Measurements from ENCODE around the gene CRIP1.
A peak's percentile ranks its signal among the peaks of the same experiment; 100 is the strongest.

CRIP1 gene

DNA sequence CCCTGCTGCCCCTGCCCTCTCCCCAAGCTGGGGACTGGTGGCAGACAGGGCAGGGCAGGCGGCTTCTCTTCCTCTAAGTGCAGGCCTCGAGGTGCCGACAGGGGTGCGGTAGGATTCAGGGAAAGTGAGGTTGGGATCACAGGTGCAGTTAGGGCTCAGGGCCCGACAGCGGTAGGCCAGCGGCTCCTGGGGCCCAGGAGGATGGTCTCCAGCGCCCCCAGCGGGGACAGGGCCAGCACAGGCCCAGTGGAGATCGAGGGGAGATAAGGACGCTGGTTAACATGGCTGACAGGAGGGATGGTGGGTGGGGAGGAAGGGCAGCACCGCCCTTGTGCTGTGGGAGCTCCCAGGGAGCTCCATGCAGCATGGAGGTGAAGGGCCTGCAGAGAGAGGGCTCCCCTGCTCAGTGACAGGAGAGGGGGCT is 935 bp upstream of the CRIP1 start:
- FAIRE-seq: no peak
- TF ChIP-seq POLR2A (IDR thresholded peaks at IDR 0.05; ENCODE audit: low read depth, low read length): no peak
- no peak for DNase-seq (ENCODE audit: insufficient read length, low spot score)

GRCh38 chr14:105486974-105487448 is 325 bp downstream of the CRIP1 start:
- no peak for TF ChIP-seq POLR2A (IDR thresholded peaks at IDR 0.05; ENCODE audit: low read depth, low read length)
- FAIRE-seq (no peak), DNase-seq (ENCODE audit: insufficient read length, low spot score) (no peak)

DNA sequence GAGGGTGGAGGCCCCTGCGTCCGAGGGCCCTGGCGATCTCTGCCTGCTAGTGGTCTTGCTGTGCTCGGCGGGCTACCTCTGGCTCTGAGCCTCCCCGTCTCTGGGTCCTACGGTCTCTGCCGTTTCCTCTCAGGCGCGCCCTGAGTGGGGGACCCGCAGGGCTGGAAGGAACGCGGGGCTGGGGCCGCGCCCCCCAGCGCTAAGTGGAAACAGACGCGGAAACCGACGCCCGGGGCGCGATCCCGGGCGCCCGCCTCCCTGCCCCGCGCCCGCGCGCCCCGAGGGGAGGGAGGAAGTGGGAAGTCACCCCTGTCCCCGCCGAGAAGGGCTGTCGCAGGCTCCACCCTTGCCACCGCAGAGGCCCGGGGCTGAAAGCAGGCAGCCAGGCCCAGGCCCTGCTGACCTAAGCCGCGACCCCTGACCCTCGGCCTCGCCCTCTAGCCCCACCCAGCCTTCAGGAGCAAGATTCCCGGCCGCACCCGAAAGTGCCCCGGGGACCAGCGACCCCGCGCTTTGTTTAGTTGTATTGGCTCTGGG is 831 bp downstream of the CRIP1 start:
- FAIRE-seq (no peak), DNase-seq (ENCODE audit: insufficient read length, low spot score) (no peak)
- TF ChIP-seq POLR2A (IDR thresholded peaks at IDR 0.05; ENCODE audit: low read depth, low read length): no peak

- FAIRE-seq (no peak), DNase-seq (ENCODE audit: insufficient read length, low spot score) (no peak)
- TF ChIP-seq POLR2A (IDR thresholded peaks at IDR 0.05; ENCODE audit: low read depth, low read length): no peak
These were observed 1.5 kb downstream of the CRIP1 start for GRCh38 chr14:105487986-105488777.

DNA sequence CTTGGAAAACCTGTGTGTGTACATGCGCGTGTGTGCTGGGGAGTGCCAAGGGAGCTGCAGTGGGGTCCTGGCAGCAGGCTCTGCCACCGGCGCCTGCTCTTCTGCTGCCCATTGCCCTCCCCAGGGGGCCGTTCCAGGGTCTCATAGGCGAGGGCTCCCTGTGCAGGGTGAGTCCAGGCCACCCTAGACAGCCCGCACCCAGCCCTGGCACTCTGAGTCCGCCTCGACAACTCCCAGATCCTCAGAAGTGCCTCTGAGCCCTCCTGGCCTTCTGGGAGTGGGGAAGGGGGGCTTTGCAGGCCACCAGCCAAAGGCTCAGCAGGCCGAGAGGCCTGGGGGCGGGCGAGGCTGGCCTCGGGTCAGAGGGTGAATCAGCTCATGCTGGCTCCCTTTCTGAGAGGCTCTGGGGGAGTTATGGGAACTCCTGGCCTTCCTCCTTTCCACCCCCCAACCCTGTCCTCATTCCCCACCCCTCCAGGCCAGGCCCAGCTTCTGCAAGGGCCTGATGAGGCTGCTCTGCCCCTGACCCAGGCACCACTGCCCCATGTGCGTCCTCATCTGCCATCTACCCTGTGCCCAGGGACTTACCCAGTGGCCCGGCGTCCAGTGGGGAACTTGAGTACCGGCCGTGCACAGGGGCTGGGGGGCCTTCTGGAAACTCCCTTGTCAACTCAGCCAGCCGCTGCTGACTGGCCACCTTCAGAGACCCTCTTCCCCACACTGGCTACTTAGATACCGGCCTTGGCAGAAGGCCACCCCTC is 2.3 kb downstream of the CRIP1 start:
- no peak for DNase-seq (ENCODE audit: insufficient read length, low spot score)
- no peak for TF ChIP-seq POLR2A (IDR thresholded peaks at IDR 0.05; ENCODE audit: low read depth, low read length)
- FAIRE-seq: no peak

GRCh38 chr14:105489542-105490266 is 3.0 kb downstream of the CRIP1 start:
- FAIRE-seq (peak; percentile 77), DNase-seq (ENCODE audit: insufficient read length, low spot score) (peak; percentile 90)
- no peak for TF ChIP-seq POLR2A (IDR thresholded peaks at IDR 0.05; ENCODE audit: low read depth, low read length)

- DNase-seq (ENCODE audit: insufficient read length, low spot score) (no peak), FAIRE-seq (no peak)
- no peak for TF ChIP-seq POLR2A (IDR thresholded peaks at IDR 0.05; ENCODE audit: low read depth, low read length)
These were observed 3.5 kb downstream of the CRIP1 start for GRCh38 chr14:105490267-105490571.

DNA sequence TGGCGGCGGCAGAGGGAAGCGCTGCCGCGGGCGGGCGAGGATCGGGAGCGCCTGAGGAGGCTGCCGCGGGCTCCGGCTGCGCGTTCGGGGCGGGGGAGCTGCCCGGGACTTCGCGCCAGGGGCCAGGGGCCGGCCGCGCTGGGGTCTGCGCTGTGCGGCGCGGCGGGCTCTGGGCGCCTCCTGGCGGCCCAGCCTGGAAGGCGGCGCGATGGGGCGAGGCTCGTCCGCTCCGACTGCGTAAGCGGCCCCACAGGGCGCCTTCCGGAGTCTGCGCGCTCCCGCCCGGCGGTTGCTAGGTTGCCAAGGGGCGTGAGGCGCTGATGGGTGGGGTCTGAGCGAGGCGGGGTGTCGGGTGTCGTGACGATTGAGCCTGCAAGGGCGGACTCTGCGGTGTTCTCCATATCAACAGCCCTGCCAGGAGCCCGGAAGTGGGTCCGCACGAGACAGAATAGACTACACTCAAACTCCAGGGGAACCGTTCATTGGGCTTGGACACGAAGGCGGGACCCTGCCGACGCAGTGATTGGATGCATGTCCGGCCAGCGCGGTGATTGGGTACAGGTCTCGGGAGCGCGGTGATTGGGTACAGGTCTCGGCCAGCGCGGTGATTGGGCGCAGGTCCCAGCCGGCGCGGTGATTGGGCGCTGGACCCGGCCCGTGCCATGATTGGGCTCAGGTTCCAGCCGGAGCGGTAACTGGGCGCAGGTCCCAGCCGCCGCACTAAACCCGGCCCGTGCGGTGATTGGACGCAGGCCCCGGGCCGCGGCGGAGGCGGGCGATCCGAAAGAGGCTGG is 4.1 kb downstream of the CRIP1 start, which contains the start of gene TEDC1:
Gene TEDC1, plus strand, starts transcription at position 675 of the 794 bp plus-strand sequence. CDS start 130 bp downstream, outside the sequence.
- peak; percentile 98 for FAIRE-seq
- peak; percentile 32 for TF ChIP-seq POLR2A (IDR thresholded peaks at IDR 0.05; ENCODE audit: low read depth, low read length)
- DNase-seq (ENCODE audit: insufficient read length, low spot score): peak; percentile 99

- FAIRE-seq (peak; percentile 65), DNase-seq (ENCODE audit: insufficient read length, low spot score) (peak; percentile 85)
- TF ChIP-seq POLR2A (IDR thresholded peaks at IDR 0.05; ENCODE audit: low read depth, low read length): 0 out of 2 replicates have a peak, but pooled peaks have one; percentile 1
These were observed 4.8 kb downstream of the CRIP1 start for GRCh38 chr14:105491366-105491973.

DNA sequence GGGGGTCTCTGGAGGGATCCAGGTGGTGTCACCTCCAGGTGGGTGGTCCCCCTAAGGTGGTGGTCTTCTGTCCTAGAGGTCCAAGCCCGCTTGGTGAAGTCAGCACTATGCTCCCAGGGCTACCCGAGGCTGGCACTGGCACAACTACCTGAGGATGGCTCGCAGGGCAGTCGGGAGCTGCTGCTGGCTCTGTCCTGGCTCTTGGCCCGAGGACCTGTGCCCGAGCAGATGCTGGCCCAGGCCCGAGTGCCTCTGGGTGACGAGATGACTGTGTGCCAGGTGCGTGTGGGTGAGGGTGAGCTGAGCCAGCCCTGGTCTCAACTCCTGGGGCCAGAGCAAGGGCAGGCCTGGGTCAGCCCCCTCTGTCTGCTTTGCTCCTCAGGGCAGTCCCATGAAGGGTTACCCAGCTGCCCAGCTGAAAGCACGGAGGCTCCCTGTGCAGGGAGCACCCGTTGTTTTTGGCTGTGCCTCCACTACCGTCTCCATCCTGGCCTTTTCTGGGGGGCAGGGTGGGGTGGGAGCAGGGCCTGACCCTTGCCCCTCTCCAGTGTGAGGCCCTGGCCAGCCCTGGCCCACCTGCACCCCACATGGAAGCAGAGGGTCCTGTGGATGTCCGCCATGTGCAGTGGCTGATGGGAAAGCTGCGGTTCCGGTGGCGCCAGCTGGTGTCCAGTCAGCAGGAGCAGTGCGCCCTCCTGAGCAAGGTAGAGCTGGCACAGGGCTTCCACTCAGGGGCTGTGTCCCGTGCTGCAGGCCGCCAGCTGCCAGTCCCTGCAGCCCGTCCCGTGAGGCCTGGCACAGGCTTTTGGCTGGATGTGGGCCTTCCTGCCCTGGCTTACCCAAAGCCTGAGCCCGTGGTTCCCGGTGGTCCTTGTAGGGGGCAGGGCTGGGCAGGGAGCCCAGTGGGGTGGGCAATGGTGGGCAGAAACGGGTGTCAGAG is 5.6 kb downstream of the CRIP1 start:
- no peak for DNase-seq (ENCODE audit: insufficient read length, low spot score)
- TF ChIP-seq POLR2A (IDR thresholded peaks at IDR 0.05; ENCODE audit: low read depth, low read length): no peak
- no peak for FAIRE-seq

DNA sequence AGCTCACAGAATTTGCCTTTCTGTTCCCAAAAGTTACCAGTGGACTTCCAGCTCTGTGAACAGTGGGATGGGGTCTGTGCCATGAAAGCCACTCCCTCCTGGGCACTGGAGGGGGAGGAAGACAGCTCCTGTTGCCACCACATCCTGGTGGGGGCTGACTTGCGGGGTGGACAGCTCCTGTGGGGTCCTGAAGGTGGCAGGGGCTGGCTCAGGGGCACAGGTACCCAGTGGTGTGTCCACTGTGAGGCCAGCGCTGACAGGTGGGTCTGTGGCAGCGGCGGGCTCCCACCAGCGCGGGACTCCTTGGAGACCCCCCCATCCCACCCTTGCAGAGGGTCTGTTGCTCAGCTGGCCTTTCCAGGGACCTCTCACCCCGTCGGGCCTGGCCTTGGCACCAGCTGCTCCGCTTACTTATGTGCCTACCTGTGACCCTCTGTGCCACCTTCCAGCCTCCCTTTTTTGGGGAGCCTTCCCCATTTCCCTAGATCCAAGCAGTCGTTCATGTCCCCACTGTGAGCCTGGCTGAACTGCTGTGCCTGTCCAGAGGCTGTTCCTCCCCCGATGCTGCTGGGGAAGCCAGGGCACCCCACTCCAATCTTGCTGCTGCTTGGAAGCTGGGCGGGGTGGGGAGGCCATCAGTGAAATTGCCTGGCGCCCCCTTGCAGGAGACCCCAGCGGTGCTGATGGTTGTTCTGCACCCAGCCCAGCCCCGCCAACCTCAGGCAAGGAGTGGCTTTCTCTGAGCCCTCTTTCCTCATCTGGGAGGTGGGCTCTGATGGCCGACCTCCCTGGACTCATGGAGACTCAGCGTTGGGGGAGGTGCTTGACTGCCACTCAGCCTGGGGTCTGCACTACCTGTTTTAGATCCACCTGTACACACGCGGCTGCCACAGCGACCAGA is 6.5 kb downstream of the CRIP1 start:
- no peak for DNase-seq (ENCODE audit: insufficient read length, low spot score)
- FAIRE-seq: no peak
- no peak for TF ChIP-seq POLR2A (IDR thresholded peaks at IDR 0.05; ENCODE audit: low read depth, low read length)

All from H54 (cell line).